Heart left ventricle (tissue), 16 donors: ENCODE measurements around the gene MEF2B. TPM values are rescaled to one million over a fixed set of nuclear protein-coding genes. Genes with fewer than 3 reads are reported as not detected.
A peak's percentile ranks its signal among the peaks of the same experiment; 100 is the strongest.
"Not testable (repeated sequence)": the region's sequence is repeated elsewhere in the genome, so short reads cannot be mapped to it uniquely, and the experiment has no call there.

Experiments used
- ATAC-seq, 4 donors: fragments of 200-7000 bp; cut with Tn5 transposase; one replicate each; pipeline ENCODE4 v1.9.1; 2020 to 2022; ENCODE audit warnings: moderate library complexity in 4 of 4, mild to moderate bottlenecking in 3 of 4, moderate number of reproducible peaks in 1 of 4
- DNase-seq, 5 donors: peaks; one replicate each; pipeline ENCODE4 v3.0.0-alpha.2; 2020
- H3K27ac ChIP-seq, 12 donors: fragments of 200-600 bp; sonication (generic) in 4 of 12; one replicate each; pipeline versions ENCODE4 v1.5.0 to v1.8.0; 2016 to 2022; ENCODE audit warnings: mild to moderate bottlenecking in 2 of 12
- H3K27me3 ChIP-seq, 9 donors: fragments of 200-600 bp; sonication (generic) in 2 of 9; one replicate each; pipeline versions ENCODE4 v1.5.1 to v1.8.0; 2016 to 2022; ENCODE audit warnings: mild to moderate bottlenecking in 3 of 9
- H3K36me3 ChIP-seq, 9 donors: fragments of 200-600 bp; sonication (generic) in 2 of 9; one replicate each; pipeline versions ENCODE4 v1.5.0 to v1.8.0; 2018 to 2022; ENCODE audit warnings: mild to moderate bottlenecking in 2 of 9
- H3K4me1 ChIP-seq, 12 donors: fragments of 200-600 bp; sonication (generic) in 4 of 12; one replicate each; pipeline versions ENCODE4 v1.5.0 to v1.8.0; 2016 to 2022; ENCODE audit warnings: mild to moderate bottlenecking in 3 of 12
- H3K4me3 ChIP-seq, 12 donors: fragments of 200-600 bp; sonication (generic) in 4 of 12; one replicate each; pipeline versions ENCODE4 v1.5.0 to v1.8.0; 2017 to 2022; ENCODE audit warnings: mild to moderate bottlenecking in 9 of 12, moderate library complexity in 4 of 12
- H3K9me3 ChIP-seq, 12 donors: fragments of 200-600 bp; sonication (generic) in 4 of 12; one replicate each; pipeline versions ENCODE4 v1.5.0 to v1.8.0; 2016 to 2022; ENCODE audit warnings: mild to moderate bottlenecking in 1 of 12
- POLR2A ChIP-seq, 2 donors: fragments of 450-650 bp; IDR thresholded peaks; one replicate each; pipeline ENCODE4 v1.6.1; 2017; ENCODE audit warnings: antibody characterized with exemption in 2 of 2, mild to moderate bottlenecking in 2 of 2, moderate library complexity in 2 of 2
- WGBS, 4 donors: extraction: QIAGEN DNeasy Blood & Tissue Kit in 2 of 4; methylation state at CpG; one replicate each; pipeline versions ENCODE4 v1.1.5 to v1.1.7; 2013 to 2018; 5-methylcytosine and 5-hydroxymethylcytosine counted together
- intact Hi-C, 10 donors: fragments of 100-400 bp; cut with DNase I; formaldehyde crosslinking; loops; one replicate each; pipeline versions ENCODE4 v1.11.1 to v1.14.2; 2022
- polyA plus RNA-seq, 2 donors: library from polyadenylated mRNA; stranded (reverse); fragments of 200-250 nt; gene quantifications; one replicate each; pipeline ENCODE4 v1.2.3, GENCODE V29; 2013
- total RNA-seq, 9 donors: library from RNA; depleted of rRNA in 2 of 9; stranded (reverse); fragments of >200 nt in 2 of 9; fragmentation: NEBNext Ultra II Directional in 3 of 9; extraction: Animal tissue kit (Norgen Biotek cat#: 25700) in 3 of 9; gene quantifications; one replicate each; pipeline versions ENCODE4 v1.1.0 to v1.2.4, GENCODE V29; 2016 to 2023
- TF ChIP-seq, protein P1 (sequence below), 12 donors: fragments of 200-600 bp; sonication (generic) in 4 of 12; IDR thresholded peaks; one replicate each; pipeline versions ENCODE4 v1.5.0 to v1.8.0; 2018 to 2022; ENCODE audit warnings: antibody characterized with exemption in 12 of 12, mild to moderate bottlenecking in 5 of 12
- donor health status: ischemic (EF 13 %, LVEDD 7.1; RV severe dilation, severe dysfunction).
- donor health status: healthy with polysubstance abuse.
- donor health status: DM: no; HTN: yes; CAD: no.
- donor health status: DM: no; HTN: no; CAD: no.
- donor health status: ischemic (EF 25% LVEDD 6.9; RV normal size, moderate dysfunction).
- donor health status: ischemic (EF 25% LVEDD 5.7; RV mildly dilated, moderate dysfunction).
- donor health status: healthy.
- donor health status: DM: yes; HTN: yes; CAD: no.
- donor health status: ischemic (EF 35%, LVEDD 5.7; RV mildly dilated, moderate dysfunction).
- donor health status: nonischemic (EF 11% LVEDD 7.7; RV severe dilation, severe dysfunction).
- donor health status: DM: yes; HTN: yes; CAD: no.
- donor health status: PGD.
- donor health status: ischemic (EF 29% LVEDD 5.4; RV normal size, mild dysfunction).
- donor health status: nonischemic (EF 23%, LVEDD 6.1; RV moderate dilation, normal function).

Gene MEF2B
- total and polyA plus RNA-seq, 11 donors, result 0.23 to 0.92 (median 0.41) TPM; not detected in 1

GRCh38 chr19:19106056-19106551, 64.0 kb downstream of the MEF2B start:
- 53 to 68% (median 62%) methylated on average over 17 to 25 of the region's 25 CpGs for WGBS, 4 donors
- Histone ChIP-seq H3K27me3 (no peaks in the 10 kb centered on the region), H3K9me3 (no peaks in the 10 kb centered on the region), H3K36me3 (peaks cover 0 to 14% (median 4%) of the 10 kb centered on the region in 9 donors), H3K27ac (no peak overlapping the region), H3K4me1 (peaks cover 0 to 17% (median 5%) of the 10 kb centered on the region in 12 donors), H3K4me3 (peak overlapping the region in 9 of 12 donors; percentile 30 to 55 (median 41))
- intact Hi-C loops, result loop anchor here in 1 of 10 donors (5.0 kb wide), 1 partner anchor 44 kb away; the partner anchor contains the start of gene SLC25A42
- DNase-seq (peak in 2 of 5 donors; percentile 43 to 47), ATAC-seq (peak in 3 of 4 donors; percentile 8 to 49 (median 22))
- TF ChIP-seq, protein P1, sequence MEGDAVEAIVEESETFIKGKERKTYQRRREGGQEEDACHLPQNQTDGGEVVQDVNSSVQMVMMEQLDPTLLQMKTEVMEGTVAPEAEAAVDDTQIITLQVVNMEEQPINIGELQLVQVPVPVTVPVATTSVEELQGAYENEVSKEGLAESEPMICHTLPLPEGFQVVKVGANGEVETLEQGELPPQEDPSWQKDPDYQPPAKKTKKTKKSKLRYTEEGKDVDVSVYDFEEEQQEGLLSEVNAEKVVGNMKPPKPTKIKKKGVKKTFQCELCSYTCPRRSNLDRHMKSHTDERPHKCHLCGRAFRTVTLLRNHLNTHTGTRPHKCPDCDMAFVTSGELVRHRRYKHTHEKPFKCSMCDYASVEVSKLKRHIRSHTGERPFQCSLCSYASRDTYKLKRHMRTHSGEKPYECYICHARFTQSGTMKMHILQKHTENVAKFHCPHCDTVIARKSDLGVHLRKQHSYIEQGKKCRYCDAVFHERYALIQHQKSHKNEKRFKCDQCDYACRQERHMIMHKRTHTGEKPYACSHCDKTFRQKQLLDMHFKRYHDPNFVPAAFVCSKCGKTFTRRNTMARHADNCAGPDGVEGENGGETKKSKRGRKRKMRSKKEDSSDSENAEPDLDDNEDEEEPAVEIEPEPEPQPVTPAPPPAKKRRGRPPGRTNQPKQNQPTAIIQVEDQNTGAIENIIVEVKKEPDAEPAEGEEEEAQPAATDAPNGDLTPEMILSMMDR (IDR thresholded peaks at IDR 0.05), result no peak
- no peak for TF ChIP-seq POLR2A (IDR thresholded peaks at IDR 0.05)

DNA sequence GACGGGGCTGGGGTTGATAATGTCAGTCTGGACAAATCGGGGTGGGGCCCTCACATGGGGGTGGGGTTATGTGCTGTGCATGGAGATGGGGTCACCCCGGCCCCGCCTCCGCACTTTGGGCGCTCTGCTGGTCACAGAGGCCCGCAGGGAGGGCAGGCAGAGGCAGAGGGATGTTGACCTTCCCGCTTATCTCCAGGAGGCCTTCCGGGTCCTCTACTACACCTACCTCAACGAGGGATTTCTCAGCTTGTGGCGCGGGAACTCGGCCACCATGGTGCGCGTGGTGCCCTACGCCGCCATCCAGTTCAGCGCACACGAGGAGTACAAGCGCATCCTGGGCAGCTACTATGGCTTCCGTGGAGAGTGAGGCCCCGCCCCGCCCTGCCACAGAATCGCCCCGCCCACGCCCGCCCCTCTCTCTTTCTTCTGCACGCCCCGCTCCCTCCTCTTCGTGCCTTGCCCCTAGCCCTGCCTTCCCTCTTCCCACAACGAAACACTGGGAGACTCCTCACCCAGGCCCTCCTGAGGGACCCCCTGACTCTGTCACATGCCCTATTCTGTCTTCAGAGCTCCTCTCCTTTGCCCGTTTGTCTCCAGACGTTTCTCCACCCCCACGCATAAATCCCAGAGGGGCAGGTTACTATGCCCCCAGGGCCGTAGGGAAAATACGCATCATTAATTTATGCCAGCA, 64.6 kb downstream of the MEF2B start:
- H3K27ac ChIP-seq, result no peak overlapping the region
- no peak for TF ChIP-seq POLR2A (IDR thresholded peaks at IDR 0.05)
- TF ChIP-seq, protein P1 (IDR thresholded peaks at IDR 0.05), result no peak

GRCh38 chr19:19103167-19103566, 66.9 kb downstream of the MEF2B start:
- Histone ChIP-seq H3K27ac (no peak overlapping the region), H3K36me3 (peaks cover 0 to 23% (median 9%) of the 10 kb centered on the region in 9 donors), H3K4me3 (no peak overlapping the region), H3K9me3 (no peaks in the 10 kb centered on the region), H3K27me3 (no peaks in the 10 kb centered on the region), H3K4me1 (peaks cover 0 to 14% (median 0%) of the 10 kb centered on the region in 12 donors)
- TF ChIP-seq, protein P1 (IDR thresholded peaks at IDR 0.05), result no peak
- TF ChIP-seq POLR2A (IDR thresholded peaks at IDR 0.05), result no peak
- ATAC-seq, result no peak
- intact Hi-C loops, result no loop called here
- DNase-seq, result peak in 1 of 5 donors; percentile 25
- 95 to 98% (median 97%) methylated on average over 11 of the region's 11 CpGs for WGBS, 4 donors

More for the DNA sequence above, 64.6 kb downstream of the MEF2B start:
- Histone ChIP-seq H3K36me3 (peaks cover 0 to 18% (median 4%) of the 10 kb centered on the region in 9 donors), H3K27me3 (no peaks in the 10 kb centered on the region), H3K4me3 (peak overlapping the region in 10 of 12 donors; percentile 11 to 55 (median 39)), H3K4me1 (peaks cover 0 to 15% (median 4%) of the 10 kb centered on the region in 12 donors), H3K9me3 (no peaks in the 10 kb centered on the region)
- intact Hi-C loops, result loop anchor here in 1 of 10 donors (5.0 kb wide), 1 partner anchor 43 kb away; the partner anchor contains the start of gene SLC25A42
- 33 to 51% (median 40%) methylated on average over 36 of the region's 36 CpGs for WGBS, 4 donors
- ATAC-seq (peak in 3 of 4 donors; percentile 68 to 85 (median 68)), DNase-seq (peak in 4 of 5 donors; percentile 41 to 72 (median 60))

DNA sequence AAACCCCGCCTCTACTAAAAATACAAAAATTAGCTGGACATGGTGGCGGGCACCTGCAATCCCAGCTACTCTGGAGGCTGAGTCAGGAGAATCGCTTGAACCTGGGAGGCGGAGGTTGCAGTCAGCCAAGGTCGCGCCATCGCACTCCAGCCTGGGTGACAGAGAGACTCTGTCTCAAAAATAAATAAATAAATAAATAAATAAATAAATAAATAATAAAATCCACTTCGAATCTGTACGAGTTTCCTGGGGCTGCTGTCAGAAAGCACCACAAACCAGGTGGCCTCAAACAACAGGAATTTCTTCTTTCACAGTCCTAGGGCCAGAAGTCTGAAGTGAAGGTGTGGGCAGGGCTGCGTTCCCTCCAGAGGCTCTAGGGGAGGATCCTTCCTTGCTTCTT, 67.5 kb downstream of the MEF2B start:
- H3K4me3 ChIP-seq, intact Hi-C loops, H3K27ac ChIP-seq, H3K9me3 ChIP-seq, ATAC-seq, H3K27me3 ChIP-seq: not testable (repeated sequence)
- H3K36me3 ChIP-seq, result peaks cover 0 to 23% (median 13%) of the 10 kb centered on the region in 9 donors
- peaks cover 0 to 14% (median 0%) of the 10 kb centered on the region in 12 donors for H3K4me1 ChIP-seq
- DNase-seq, result peak in 1 of 5 donors; percentile 26
- 93 to 99% (median 97%) methylated on average over 10 of the region's 10 CpGs for WGBS, 4 donors
